Measurements from ENCODE around the gene CTTNBP2. TPM values are rescaled to one million over a fixed set of nuclear protein-coding genes. Genes with fewer than 3 reads are reported as not detected.

The CTTNBP2 gene
- total RNA-seq, 5 donors from 2014 or later (not counting 1 experiment from before 2014, with no cell fraction given), result 0.06 to 0.61 (median 0.16) TPM; not detected in 2

- Histone ChIP-seq H3K4me3 (ENCODE audit: control insufficient read depth in 1 of 2, extremely low read depth in 1 of 2, low read length in 1 of 2) (no peak overlapping the region), H3K36me3 (ENCODE audit: control insufficient read depth in 2 of 2, extremely low read depth in 1 of 2, insufficient read depth in 1 of 2, low read length in 1 of 2) (no peaks in the 10 kb centered on the region), H3K4me1 (ENCODE audit: control insufficient read depth in 1 of 2, extremely low read depth in 1 of 2, insufficient read depth in 2 of 2, low read length in 2 of 2) (no peaks in the 10 kb centered on the region), H3K9me3 (no peaks in the 10 kb centered on the region), H3K27ac (ENCODE audit: low read length) (no peak overlapping the region), H3K27me3 (replicated peaks in 1 of 2; ENCODE audit: control insufficient read depth in 2 of 2, extremely low read depth in 1 of 2, insufficient read depth in 2 of 2, low read length in 1 of 2) (peaks cover 2 to 4% of the 10 kb centered on the region in 2 experiments)
- Mint-ChIP-seq H3K4me1 (no peaks in the 10 kb centered on the region), H3K27ac (no peak overlapping the region), H3K9me3 (no peaks in the 10 kb centered on the region), H3K4me3 (no peak overlapping the region), H3K27me3 (peaks cover 9 to 20% of the 10 kb centered on the region in 2 donors), H3K36me3 (no peaks in the 10 kb centered on the region)
- CTCF ChIA-PET, result no interaction called here
- DNase-seq (no peak), ATAC-seq (replicated peaks in 1 of 4) (no peak)
- WGBS (ENCODE audit: insufficient coverage), result no CpG with 5 or more reads among the region's 3 CpGs
- POLR2A ChIA-PET, result no interaction called here
Measured at GRCh38 chr7:117730390-117730789, 142.9 kb downstream of the CTTNBP2 start.

- H3K4me3 Mint-ChIP-seq, result no peak overlapping the region
- ATAC-seq (replicated peaks in 1 of 4) (no peak), DNase-seq (no peak)
- CTCF ChIA-PET, result interaction anchor here in 1 of 2 donors (0.6 kb wide), 1 partner anchor 467 kb away, joined by 3 read pairs; no protein-coding TSS in a partner anchor
- 45% methylated on average over 2 of the region's 7 CpGs for WGBS (ENCODE audit: insufficient coverage)
- Histone ChIP-seq H3K4me1 (ENCODE audit: control insufficient read depth in 1 of 2, extremely low read depth in 1 of 2, insufficient read depth in 2 of 2, low read length in 2 of 2) (no peaks in the 10 kb centered on the region), H3K36me3 (ENCODE audit: control insufficient read depth in 2 of 2, extremely low read depth in 1 of 2, insufficient read depth in 1 of 2, low read length in 1 of 2) (no peaks in the 10 kb centered on the region), H3K4me3 (ENCODE audit: control insufficient read depth in 1 of 2, extremely low read depth in 1 of 2, low read length in 1 of 2) (no peak overlapping the region), H3K27ac (ENCODE audit: low read length) (no peak overlapping the region), H3K9me3 (no peaks in the 10 kb centered on the region), H3K27me3 (replicated peaks in 1 of 2; ENCODE audit: control insufficient read depth in 2 of 2, extremely low read depth in 1 of 2, insufficient read depth in 2 of 2, low read length in 1 of 2) (peaks cover 2 to 4% of the 10 kb centered on the region in 2 experiments)
- H3K27me3 Mint-ChIP-seq, result peaks cover 9 to 20% of the 10 kb centered on the region in 2 donors
- H3K9me3 Mint-ChIP-seq, result no peaks in the 10 kb centered on the region
- POLR2A ChIA-PET, result no interaction called here
- H3K4me1 Mint-ChIP-seq, result no peaks in the 10 kb centered on the region
- H3K27ac Mint-ChIP-seq, result no peak overlapping the region
- H3K36me3 Mint-ChIP-seq, result no peaks in the 10 kb centered on the region
Measured at GRCh38 chr7:117728890-117729624, 144.2 kb downstream of the CTTNBP2 start.

GRCh38 chr7:117724898-117725297, 148.3 kb downstream of the CTTNBP2 start:
- no peak overlapping the region for H3K27ac ChIP-seq (ENCODE audit: low read length)

DNA sequence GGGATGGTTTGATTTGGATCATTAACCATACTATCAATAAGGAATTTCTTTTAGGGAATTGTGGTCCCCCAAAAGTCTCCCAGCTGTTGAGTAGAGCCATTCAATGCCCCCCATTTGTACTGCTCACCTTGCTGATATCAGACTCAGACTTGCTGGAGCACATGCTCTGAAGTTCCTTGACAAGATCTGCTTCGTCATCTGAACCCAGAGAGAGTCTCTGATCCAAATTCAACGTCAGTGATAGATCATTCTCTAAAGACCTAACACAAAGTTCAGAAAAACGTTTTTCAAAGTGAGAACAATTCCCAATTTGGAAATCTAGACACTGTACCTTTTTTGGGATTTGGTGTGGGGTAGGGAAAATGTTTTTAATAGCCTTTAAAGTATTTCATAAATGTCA, 153.9 kb downstream of the CTTNBP2 start:
- H3K9me3 ChIP-seq, result no peaks in the 10 kb centered on the region
- H3K4me1 ChIP-seq (ENCODE audit: control insufficient read depth in 1 of 2, extremely low read depth in 1 of 2, insufficient read depth in 2 of 2, low read length in 2 of 2), result no peaks in the 10 kb centered on the region
- no peak overlapping the region for H3K27ac ChIP-seq (ENCODE audit: low read length)
- H3K36me3 ChIP-seq (ENCODE audit: control insufficient read depth in 2 of 2, extremely low read depth in 1 of 2, insufficient read depth in 1 of 2, low read length in 1 of 2), result no peaks in the 10 kb centered on the region
- Mint-ChIP-seq H3K27me3 (no peaks in the 10 kb centered on the region), H3K4me3 (no peak overlapping the region), H3K36me3 (no peaks in the 10 kb centered on the region), H3K4me1 (no peaks in the 10 kb centered on the region), H3K9me3 (no peaks in the 10 kb centered on the region), H3K27ac (no peak overlapping the region)
- WGBS (ENCODE audit: insufficient coverage), result no CpG with 5 or more reads among the region's 3 CpGs
- ChIA-PET POLR2A (no interaction called here), CTCF (no interaction called here)
- H3K4me3 ChIP-seq (ENCODE audit: control insufficient read depth in 1 of 2, extremely low read depth in 1 of 2, low read length in 1 of 2), result no peak overlapping the region
- no peak for DNase-seq
- ATAC-seq (replicated peaks in 1 of 4), result no peak
- no peaks in the 10 kb centered on the region for H3K27me3 ChIP-seq (replicated peaks in 1 of 2; ENCODE audit: control insufficient read depth in 2 of 2, extremely low read depth in 1 of 2, insufficient read depth in 2 of 2, low read length in 1 of 2)

More at GRCh38 chr7:117724898-117725297, 148.3 kb downstream of the CTTNBP2 start:
- H3K4me3 Mint-ChIP-seq, result no peak overlapping the region
- Histone ChIP-seq H3K36me3 (ENCODE audit: control insufficient read depth in 2 of 2, extremely low read depth in 1 of 2, insufficient read depth in 1 of 2, low read length in 1 of 2) (no peaks in the 10 kb centered on the region), H3K9me3 (no peaks in the 10 kb centered on the region), H3K4me3 (ENCODE audit: control insufficient read depth in 1 of 2, extremely low read depth in 1 of 2, low read length in 1 of 2) (no peak overlapping the region), H3K4me1 (ENCODE audit: control insufficient read depth in 1 of 2, extremely low read depth in 1 of 2, insufficient read depth in 2 of 2, low read length in 2 of 2) (no peaks in the 10 kb centered on the region), H3K27me3 (replicated peaks in 1 of 2; ENCODE audit: control insufficient read depth in 2 of 2, extremely low read depth in 1 of 2, insufficient read depth in 2 of 2, low read length in 1 of 2) (peaks cover 2 to 4% of the 10 kb centered on the region in 2 experiments)
- H3K27me3 Mint-ChIP-seq, result peaks cover 7 to 10% of the 10 kb centered on the region in 2 donors
- CTCF ChIA-PET, result interaction anchor here in 1 of 2 donors (0.5 kb wide), 1 partner anchor 19 kb away, joined by 5 read pairs; no protein-coding TSS in a partner anchor
- DNase-seq (no peak), ATAC-seq (replicated peaks in 1 of 4) (no peak)
- H3K9me3 Mint-ChIP-seq, result no peaks in the 10 kb centered on the region
- WGBS (ENCODE audit: insufficient coverage), result no CpG with 5 or more reads among the region's 3 CpGs
- POLR2A ChIA-PET, result no interaction called here
- no peak overlapping the region for H3K27ac Mint-ChIP-seq
- no peaks in the 10 kb centered on the region for H3K4me1 Mint-ChIP-seq
- H3K36me3 Mint-ChIP-seq, result no peaks in the 10 kb centered on the region

DNA sequence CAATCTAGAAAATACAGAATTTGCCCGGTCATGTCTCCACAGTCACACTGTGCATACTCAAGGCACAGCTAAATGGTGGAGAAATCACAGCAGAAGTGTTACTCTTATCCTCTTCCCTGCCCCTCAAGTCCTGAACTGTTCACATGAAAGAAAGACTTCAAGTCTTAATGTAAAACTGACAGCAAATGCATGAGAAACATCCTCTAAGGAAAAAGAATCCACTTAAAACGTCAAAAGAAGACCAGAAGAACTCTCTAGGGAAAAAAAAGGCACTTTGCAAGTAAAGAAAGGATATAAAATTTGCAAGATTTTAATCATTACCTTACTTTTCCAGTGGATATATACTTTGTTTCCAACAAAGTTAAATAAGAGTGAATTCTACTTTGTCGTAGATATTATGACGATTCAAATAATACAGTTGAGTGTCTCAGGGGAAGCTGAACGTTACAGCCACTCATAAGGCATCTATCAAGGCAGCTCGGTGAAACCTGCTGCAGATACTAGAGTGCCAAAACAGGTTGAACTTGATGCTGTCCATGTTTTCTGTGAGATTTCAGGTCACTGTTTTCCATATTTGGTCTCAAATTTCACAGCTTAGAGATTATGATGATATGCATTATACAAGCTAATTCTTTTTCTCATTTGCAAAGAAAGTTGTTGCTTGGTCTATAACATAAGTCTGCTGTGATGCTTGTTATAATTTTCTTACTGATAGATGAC, 155.0 kb downstream of the CTTNBP2 start:
- no peaks in the 10 kb centered on the region for H3K9me3 ChIP-seq
- DNase-seq (no peak), ATAC-seq (replicated peaks in 1 of 4) (no peak)
- Mint-ChIP-seq H3K36me3 (no peaks in the 10 kb centered on the region), H3K4me3 (no peak overlapping the region), H3K27ac (no peak overlapping the region), H3K4me1 (no peaks in the 10 kb centered on the region), H3K27me3 (peaks cover 0 to 3% of the 10 kb centered on the region in 2 donors), H3K9me3 (no peaks in the 10 kb centered on the region)
- WGBS (ENCODE audit: insufficient coverage), result 85% methylated on average over 4 of the region's 6 CpGs
- POLR2A ChIA-PET, result no interaction called here
- H3K4me3 ChIP-seq (ENCODE audit: control insufficient read depth in 1 of 2, extremely low read depth in 1 of 2, low read length in 1 of 2), result no peak overlapping the region
- CTCF ChIA-PET, result no interaction called here
- H3K27ac ChIP-seq (ENCODE audit: low read length), result no peak overlapping the region
- no peaks in the 10 kb centered on the region for H3K27me3 ChIP-seq (replicated peaks in 1 of 2; ENCODE audit: control insufficient read depth in 2 of 2, extremely low read depth in 1 of 2, insufficient read depth in 2 of 2, low read length in 1 of 2)
- no peaks in the 10 kb centered on the region for H3K4me1 ChIP-seq (ENCODE audit: control insufficient read depth in 1 of 2, extremely low read depth in 1 of 2, insufficient read depth in 2 of 2, low read length in 2 of 2)
- H3K36me3 ChIP-seq (ENCODE audit: control insufficient read depth in 2 of 2, extremely low read depth in 1 of 2, insufficient read depth in 1 of 2, low read length in 1 of 2), result no peaks in the 10 kb centered on the region

DNA sequence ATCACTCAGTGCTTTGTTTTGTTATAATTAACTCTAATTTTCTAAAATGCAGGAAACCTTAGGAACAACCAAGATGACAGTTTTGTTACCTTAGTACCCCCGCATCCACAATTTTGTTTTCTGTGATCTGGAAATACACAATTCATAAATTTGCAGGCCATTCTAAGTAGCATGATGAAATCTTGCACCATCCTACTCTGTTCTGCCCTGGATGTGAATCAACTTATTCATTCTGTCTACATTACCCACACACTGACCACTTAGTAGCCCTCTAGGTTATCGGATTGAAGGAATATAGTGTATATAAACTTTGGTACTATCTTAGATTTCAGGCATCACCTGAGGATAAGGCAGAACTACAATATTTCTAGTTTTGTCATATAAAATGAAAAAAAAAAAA, 155.9 kb downstream of the CTTNBP2 start:
- no peak for DNase-seq
- no peak overlapping the region for H3K4me3 ChIP-seq (ENCODE audit: control insufficient read depth in 1 of 2, extremely low read depth in 1 of 2, low read length in 1 of 2)
- ChIA-PET CTCF (no interaction called here), POLR2A (no interaction called here)
- H3K36me3 ChIP-seq (ENCODE audit: control insufficient read depth in 2 of 2, extremely low read depth in 1 of 2, insufficient read depth in 1 of 2, low read length in 1 of 2), result no peaks in the 10 kb centered on the region
- Mint-ChIP-seq H3K27me3 (peaks cover 0 to 7% of the 10 kb centered on the region in 2 donors), H3K36me3 (no peaks in the 10 kb centered on the region), H3K4me3 (no peak overlapping the region), H3K4me1 (no peaks in the 10 kb centered on the region), H3K27ac (no peak overlapping the region), H3K9me3 (no peaks in the 10 kb centered on the region)
- no peaks in the 10 kb centered on the region for H3K27me3 ChIP-seq (replicated peaks in 1 of 2; ENCODE audit: control insufficient read depth in 2 of 2, extremely low read depth in 1 of 2, insufficient read depth in 2 of 2, low read length in 1 of 2)
- no peaks in the 10 kb centered on the region for H3K4me1 ChIP-seq (ENCODE audit: control insufficient read depth in 1 of 2, extremely low read depth in 1 of 2, insufficient read depth in 2 of 2, low read length in 2 of 2)
- no peak for ATAC-seq (replicated peaks in 1 of 4)
- no peak overlapping the region for H3K27ac ChIP-seq (ENCODE audit: low read length)
- no peaks in the 10 kb centered on the region for H3K9me3 ChIP-seq
- WGBS (ENCODE audit: insufficient coverage), result no CpG with 5 or more reads among the region's 2 CpGs

All from T-cell (primary cell).